Liver (tissue), 9 donors: ENCODE data around the gene HTT-AS. TPM values are rescaled to one million over a fixed set of nuclear protein-coding genes. Genes with fewer than 3 reads are reported as not detected.

ENCODE experiments used
- DNase-seq: peaks from one replicate; pipeline ENCODE4 v3.0.0-alpha.2; 2017; ENCODE audit warnings: low spot score
- H3K27ac ChIP-seq, 2 donors: one replicate each; pipeline ENCODE4 v1.7.0; 2013; ENCODE audit warnings: inconsistent platforms in 2 of 2, low read length in 2 of 2, control low read depth in 1 of 2, low read depth in 1 of 2, mild to moderate bottlenecking in 1 of 2
- H3K27me3 ChIP-seq, 4 donors: one replicate each; pipeline versions ENCODE4 v1.6.1 to v1.7.0; 2013; ENCODE audit warnings: low read length in 3 of 4, inconsistent platforms in 1 of 4, mild to moderate bottlenecking in 1 of 4, moderate library complexity in 1 of 4; ENCODE audit not compliant: control insufficient read depth in 4 of 4, insufficient read depth in 4 of 4
- H3K36me3 ChIP-seq, 4 donors: one replicate each; pipeline versions ENCODE4 v1.6.1 to v1.7.0; 2013; ENCODE audit warnings: low read length in 3 of 4, mild to moderate bottlenecking in 3 of 4, low read depth in 1 of 4, moderate library complexity in 1 of 4; ENCODE audit not compliant: control insufficient read depth in 4 of 4, insufficient read depth in 3 of 4
- H3K4me1 ChIP-seq, 4 donors: one replicate each; pipeline versions ENCODE4 v1.6.1 to v1.7.0; 2013; ENCODE audit warnings: low read length in 3 of 4, mild to moderate bottlenecking in 3 of 4, moderate library complexity in 1 of 4; ENCODE audit not compliant: control insufficient read depth in 4 of 4, insufficient read depth in 4 of 4
- H3K4me3 ChIP-seq, 3 donors: one replicate each; pipeline versions ENCODE4 v1.6.1 to v1.7.0; 2013; ENCODE audit warnings: low read length in 3 of 3, control low read depth in 1 of 3, low read depth in 1 of 3, mild to moderate bottlenecking in 1 of 3
- H3K9ac ChIP-seq, 2 donors: one replicate each; pipeline ENCODE4 v1.7.0; 2013; ENCODE audit warnings: low read length in 2 of 2, mild to moderate bottlenecking in 2 of 2, moderate library complexity in 2 of 2, control low read depth in 1 of 2, low read depth in 1 of 2
- H3K9me3 ChIP-seq, 4 donors: one replicate each; pipeline versions ENCODE4 v1.6.1 to v1.7.0; 2013; ENCODE audit warnings: low read length in 3 of 4; ENCODE audit not compliant: control insufficient read depth in 4 of 4
- EGR1 ChIP-seq, 2 donors: IDR thresholded peaks; 2 replicates each; pipeline ENCODE4 v1.6.1; 2016 to 2018; ENCODE audit warnings: antibody characterized with exemption in 2 of 2, low read depth in 2 of 2
- FOXA1 ChIP-seq: IDR thresholded peaks from 2 replicates; pipeline ENCODE4 v1.6.1; 2016; ENCODE audit warnings: antibody characterized with exemption
- FOXA2 ChIP-seq: IDR thresholded peaks from 2 replicates; pipeline ENCODE4 v1.6.1; 2016; ENCODE audit warnings: antibody characterized with exemption
- GABPA ChIP-seq, 2 donors: IDR thresholded peaks in 1 of 2; conservative IDR thresholded peaks in 1 of 2; 2 replicates each; pipeline ENCODE4 v1.6.1; 2016; ENCODE audit warnings: antibody characterized with exemption in 2 of 2, mild to moderate bottlenecking in 1 of 2, moderate library complexity in 1 of 2
- HNF4A ChIP-seq, 2 donors: conservative IDR thresholded peaks; 2 replicates each; pipeline ENCODE4 v1.6.1; 2016; ENCODE audit warnings: antibody characterized with exemption in 2 of 2, mild to moderate bottlenecking in 2 of 2
- HNF4G ChIP-seq: IDR thresholded peaks from 2 replicates; pipeline ENCODE4 v1.6.1; 2016; ENCODE audit warnings: antibody characterized with exemption
- JUND ChIP-seq, 2 donors: IDR thresholded peaks; 2 replicates each; pipeline ENCODE4 v1.6.1; 2016; ENCODE audit warnings: antibody characterized with exemption in 2 of 2
- NR2F2 ChIP-seq: IDR thresholded peaks from 2 replicates; pipeline ENCODE4 v1.6.1; 2016; ENCODE audit warnings: antibody characterized with exemption
- RAD21 ChIP-seq, 2 donors: IDR thresholded peaks; 2 replicates each; pipeline ENCODE4 v1.6.1; 2016; ENCODE audit warnings: antibody characterized with exemption in 2 of 2, mild to moderate bottlenecking in 2 of 2
- RXRA ChIP-seq, 2 donors: IDR thresholded peaks; 2 replicates each; pipeline ENCODE4 v1.6.1; 2017 to 2018; ENCODE audit warnings: antibody characterized with exemption in 2 of 2, mild to moderate bottlenecking in 1 of 2
- SP1 ChIP-seq: IDR thresholded peaks from 2 replicates; pipeline ENCODE4 v1.6.1; 2018; ENCODE audit warnings: antibody characterized with exemption, mild to moderate bottlenecking
- TAF1 ChIP-seq: conservative IDR thresholded peaks from 2 replicates; pipeline ENCODE4 v1.6.1; 2016; ENCODE audit warnings: antibody characterized with exemption, mild to moderate bottlenecking
- YY1 ChIP-seq: IDR thresholded peaks from 2 replicates; pipeline ENCODE4 v1.6.1; 2016; ENCODE audit warnings: antibody characterized with exemption, mild to moderate bottlenecking
- WGBS: extraction: QIAGEN DNeasy Blood & Tissue Kit; methylation state at CpG from one replicate; pipeline ENCODE4 v1.1.7; 2013; 5-methylcytosine and 5-hydroxymethylcytosine counted together
- polyA plus RNA-seq, 2 donors: library from polyadenylated mRNA; stranded (reverse) in 1 of 2; unstranded in 1 of 2; fragments of 200-250 nt in 1 of 2; fragments of >200 nt in 1 of 2; fragmentation: Nextera tagmentation in 1 of 2; extraction: Ambion mirVana in 1 of 2; gene quantifications; one replicate each; pipeline versions ENCODE4 v1.2.1 to v1.2.3, GENCODE V29; 2013 to 2015
- total RNA-seq, 2 donors: library from RNA; depleted of rRNA; stranded (reverse); fragments of >200 nt; gene quantifications; one replicate each; pipeline ENCODE4 v1.2.3, GENCODE V29; 2014
- TF ChIP-seq, protein P1 (sequence below): fragments of 150-350 bp; IDR thresholded peaks from 2 replicates; pipeline ENCODE4 v1.5.1; 2017; ENCODE audit warnings: improper control_type of control experiment, low read depth, low read length; ENCODE audit not compliant: missing input control
- TF ChIP-seq, protein P2 (sequence below): IDR thresholded peaks from 2 replicates; pipeline ENCODE4 v1.6.1; 2016; ENCODE audit warnings: antibody characterized with exemption, mild to moderate bottlenecking
- TF ChIP-seq, protein P3 (sequence below): IDR thresholded peaks from 2 replicates; pipeline ENCODE4 v1.6.1; 2016; ENCODE audit warnings: antibody characterized with exemption
- TF ChIP-seq, protein P4 (sequence below): IDR thresholded peaks from 2 replicates; pipeline ENCODE4 v1.6.1; 2016; ENCODE audit warnings: antibody characterized with exemption
- TF ChIP-seq, protein P5 (sequence below): IDR thresholded peaks from 2 replicates; pipeline ENCODE4 v1.6.1; 2016; ENCODE audit warnings: antibody characterized with exemption
- donor health status: healthy.
- donor health status: healthy.
- donor health status: healthy.
- donor health status: healthy.
- donor health status: healthy.

HTT-AS gene
- total and polyA plus RNA-seq, 4 donors = not detected

DNA sequence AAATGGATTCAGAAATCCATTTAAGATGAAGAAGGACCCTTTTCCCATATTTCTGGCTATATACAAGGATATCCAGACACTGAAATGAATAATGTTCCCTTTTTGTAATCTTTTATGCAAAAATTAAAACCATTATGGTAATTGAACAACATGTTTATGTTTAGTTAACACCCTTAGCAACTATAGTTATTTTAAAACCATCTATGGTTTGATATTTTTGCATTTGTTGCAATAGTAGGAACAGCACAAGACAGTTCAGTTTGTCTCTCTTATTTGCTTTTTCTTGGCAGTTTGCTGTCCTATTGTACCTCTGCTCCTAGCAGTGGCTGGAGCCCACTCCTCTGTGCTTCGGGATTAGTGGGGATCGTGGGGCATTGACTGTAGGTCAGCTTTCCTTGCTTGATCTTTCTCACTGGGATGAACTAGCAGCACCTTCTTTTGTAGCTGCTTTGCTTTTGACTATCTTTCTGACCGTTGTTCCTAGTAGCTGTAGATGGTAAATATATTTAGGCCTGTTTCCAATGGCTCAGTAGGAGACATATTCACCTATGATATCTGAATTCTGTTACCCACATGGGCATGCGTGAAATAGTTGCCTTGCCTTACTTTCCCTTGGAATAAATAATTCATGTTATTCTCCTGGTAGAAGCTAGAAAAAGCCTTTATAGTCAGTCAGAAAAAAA lies 12.9 kb upstream of the HTT-AS start:
- no peaks in the 10 kb centered on the region for H3K36me3 ChIP-seq
- WGBS = 38% methylated on average over 4 of the region's 4 CpGs
- no peak overlapping the region for H3K9ac ChIP-seq
- H3K27ac ChIP-seq = peak overlapping the region in 1 of 2 donors; percentile 48
- TF ChIP-seq FOXA2 = no peak
- peak in 1 of 2 donors; percentile 10 for TF ChIP-seq HNF4A (conservative IDR thresholded peaks at IDR 0.05)
- TF ChIP-seq RXRA (IDR thresholded peaks at IDR 0.05) = no peak
- no peak for TF ChIP-seq JUND (IDR thresholded peaks at IDR 0.05)
- H3K4me3 ChIP-seq = no peak overlapping the region
- no peaks in the 10 kb centered on the region for H3K27me3 ChIP-seq
- no peak for DNase-seq
- no peaks in the 10 kb centered on the region for H3K9me3 ChIP-seq
- H3K4me1 ChIP-seq = peaks cover 12 to 21% (median 14%) of the 10 kb centered on the region in 4 donors

DNA sequence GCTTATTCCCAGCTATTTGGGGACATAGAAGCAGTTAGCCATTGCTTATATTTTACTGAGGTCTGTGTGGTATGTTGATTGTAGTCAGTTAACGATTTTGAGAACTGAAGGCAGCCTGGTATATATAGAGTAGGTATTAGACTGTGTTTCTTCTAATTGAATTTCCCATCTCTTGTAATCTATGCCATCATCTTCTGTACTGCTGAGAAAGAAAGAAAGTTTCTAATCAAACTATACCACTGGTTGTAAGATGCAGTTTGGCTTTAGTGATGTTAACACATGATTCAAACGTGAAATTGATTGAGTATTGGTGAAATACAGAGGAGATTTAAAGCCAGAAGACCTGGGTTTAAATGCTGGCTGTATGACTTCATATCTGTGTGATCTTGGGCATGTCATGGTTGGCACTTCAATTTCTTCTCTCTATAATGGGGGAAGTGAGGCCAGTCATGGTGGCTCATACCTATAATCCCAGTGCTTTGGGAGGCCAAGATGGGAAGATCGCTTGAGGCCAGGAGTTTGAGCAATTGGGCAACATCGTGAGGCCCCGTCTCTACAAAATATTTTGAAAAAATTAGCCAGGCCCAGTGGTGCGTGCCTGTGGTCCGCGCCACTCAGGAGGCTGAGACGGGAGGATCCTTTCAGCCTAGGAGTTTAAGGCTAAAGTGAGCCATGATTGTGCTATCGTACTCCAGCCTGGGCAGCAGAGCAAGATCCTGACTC lies 11.8 kb upstream of the HTT-AS start:
- no peak for DNase-seq
- H3K36me3 ChIP-seq = no peaks in the 10 kb centered on the region
- H3K9ac ChIP-seq = no peak overlapping the region
- H3K4me3 ChIP-seq = no peak overlapping the region
- TF ChIP-seq, protein P1, sequence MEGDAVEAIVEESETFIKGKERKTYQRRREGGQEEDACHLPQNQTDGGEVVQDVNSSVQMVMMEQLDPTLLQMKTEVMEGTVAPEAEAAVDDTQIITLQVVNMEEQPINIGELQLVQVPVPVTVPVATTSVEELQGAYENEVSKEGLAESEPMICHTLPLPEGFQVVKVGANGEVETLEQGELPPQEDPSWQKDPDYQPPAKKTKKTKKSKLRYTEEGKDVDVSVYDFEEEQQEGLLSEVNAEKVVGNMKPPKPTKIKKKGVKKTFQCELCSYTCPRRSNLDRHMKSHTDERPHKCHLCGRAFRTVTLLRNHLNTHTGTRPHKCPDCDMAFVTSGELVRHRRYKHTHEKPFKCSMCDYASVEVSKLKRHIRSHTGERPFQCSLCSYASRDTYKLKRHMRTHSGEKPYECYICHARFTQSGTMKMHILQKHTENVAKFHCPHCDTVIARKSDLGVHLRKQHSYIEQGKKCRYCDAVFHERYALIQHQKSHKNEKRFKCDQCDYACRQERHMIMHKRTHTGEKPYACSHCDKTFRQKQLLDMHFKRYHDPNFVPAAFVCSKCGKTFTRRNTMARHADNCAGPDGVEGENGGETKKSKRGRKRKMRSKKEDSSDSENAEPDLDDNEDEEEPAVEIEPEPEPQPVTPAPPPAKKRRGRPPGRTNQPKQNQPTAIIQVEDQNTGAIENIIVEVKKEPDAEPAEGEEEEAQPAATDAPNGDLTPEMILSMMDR = no peak
- TF ChIP-seq, protein P2, sequence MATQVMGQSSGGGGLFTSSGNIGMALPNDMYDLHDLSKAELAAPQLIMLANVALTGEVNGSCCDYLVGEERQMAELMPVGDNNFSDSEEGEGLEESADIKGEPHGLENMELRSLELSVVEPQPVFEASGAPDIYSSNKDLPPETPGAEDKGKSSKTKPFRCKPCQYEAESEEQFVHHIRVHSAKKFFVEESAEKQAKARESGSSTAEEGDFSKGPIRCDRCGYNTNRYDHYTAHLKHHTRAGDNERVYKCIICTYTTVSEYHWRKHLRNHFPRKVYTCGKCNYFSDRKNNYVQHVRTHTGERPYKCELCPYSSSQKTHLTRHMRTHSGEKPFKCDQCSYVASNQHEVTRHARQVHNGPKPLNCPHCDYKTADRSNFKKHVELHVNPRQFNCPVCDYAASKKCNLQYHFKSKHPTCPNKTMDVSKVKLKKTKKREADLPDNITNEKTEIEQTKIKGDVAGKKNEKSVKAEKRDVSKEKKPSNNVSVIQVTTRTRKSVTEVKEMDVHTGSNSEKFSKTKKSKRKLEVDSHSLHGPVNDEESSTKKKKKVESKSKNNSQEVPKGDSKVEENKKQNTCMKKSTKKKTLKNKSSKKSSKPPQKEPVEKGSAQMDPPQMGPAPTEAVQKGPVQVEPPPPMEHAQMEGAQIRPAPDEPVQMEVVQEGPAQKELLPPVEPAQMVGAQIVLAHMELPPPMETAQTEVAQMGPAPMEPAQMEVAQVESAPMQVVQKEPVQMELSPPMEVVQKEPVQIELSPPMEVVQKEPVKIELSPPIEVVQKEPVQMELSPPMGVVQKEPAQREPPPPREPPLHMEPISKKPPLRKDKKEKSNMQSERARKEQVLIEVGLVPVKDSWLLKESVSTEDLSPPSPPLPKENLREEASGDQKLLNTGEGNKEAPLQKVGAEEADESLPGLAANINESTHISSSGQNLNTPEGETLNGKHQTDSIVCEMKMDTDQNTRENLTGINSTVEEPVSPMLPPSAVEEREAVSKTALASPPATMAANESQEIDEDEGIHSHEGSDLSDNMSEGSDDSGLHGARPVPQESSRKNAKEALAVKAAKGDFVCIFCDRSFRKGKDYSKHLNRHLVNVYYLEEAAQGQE = no peak
- TF ChIP-seq, protein P3, sequence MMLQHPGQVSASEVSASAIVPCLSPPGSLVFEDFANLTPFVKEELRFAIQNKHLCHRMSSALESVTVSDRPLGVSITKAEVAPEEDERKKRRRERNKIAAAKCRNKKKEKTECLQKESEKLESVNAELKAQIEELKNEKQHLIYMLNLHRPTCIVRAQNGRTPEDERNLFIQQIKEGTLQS = no peak
- TF ChIP-seq SP1 = no peak
- no peak for TF ChIP-seq HNF4G
- no peak for TF ChIP-seq RAD21 (IDR thresholded peaks at IDR 0.05)
- TF ChIP-seq, protein P4, sequence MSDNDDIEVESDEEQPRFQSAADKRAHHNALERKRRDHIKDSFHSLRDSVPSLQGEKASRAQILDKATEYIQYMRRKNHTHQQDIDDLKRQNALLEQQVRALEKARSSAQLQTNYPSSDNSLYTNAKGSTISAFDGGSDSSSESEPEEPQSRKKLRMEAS = no peak
- TF ChIP-seq TAF1 = no peak
- no peak for TF ChIP-seq RXRA (IDR thresholded peaks at IDR 0.05)
- TF ChIP-seq JUND (IDR thresholded peaks at IDR 0.05) = no peak
- TF ChIP-seq EGR1 (IDR thresholded peaks at IDR 0.05; ENCODE audit: low read depth in 2 of 2) = no peak
- no peak for TF ChIP-seq FOXA2
- no peak for TF ChIP-seq HNF4A (conservative IDR thresholded peaks at IDR 0.05)
- no peak for TF ChIP-seq NR2F2
- no peak for TF ChIP-seq FOXA1
- TF ChIP-seq, protein P5, sequence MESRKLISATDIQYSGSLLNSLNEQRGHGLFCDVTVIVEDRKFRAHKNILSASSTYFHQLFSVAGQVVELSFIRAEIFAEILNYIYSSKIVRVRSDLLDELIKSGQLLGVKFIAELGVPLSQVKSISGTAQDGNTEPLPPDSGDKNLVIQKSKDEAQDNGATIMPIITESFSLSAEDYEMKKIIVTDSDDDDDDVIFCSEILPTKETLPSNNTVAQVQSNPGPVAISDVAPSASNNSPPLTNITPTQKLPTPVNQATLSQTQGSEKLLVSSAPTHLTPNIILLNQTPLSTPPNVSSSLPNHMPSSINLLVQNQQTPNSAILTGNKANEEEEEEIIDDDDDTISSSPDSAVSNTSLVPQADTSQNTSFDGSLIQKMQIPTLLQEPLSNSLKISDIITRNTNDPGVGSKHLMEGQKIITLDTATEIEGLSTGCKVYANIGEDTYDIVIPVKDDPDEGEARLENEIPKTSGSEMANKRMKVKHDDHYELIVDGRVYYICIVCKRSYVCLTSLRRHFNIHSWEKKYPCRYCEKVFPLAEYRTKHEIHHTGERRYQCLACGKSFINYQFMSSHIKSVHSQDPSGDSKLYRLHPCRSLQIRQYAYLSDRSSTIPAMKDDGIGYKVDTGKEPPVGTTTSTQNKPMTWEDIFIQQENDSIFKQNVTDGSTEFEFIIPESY = no peak
- TF ChIP-seq GABPA (IDR thresholded peaks at IDR 0.05 in 1 of 2, conservative IDR thresholded peaks at IDR 0.05 in 1 of 2) = no peak
- TF ChIP-seq YY1 = no peak
- no peaks in the 10 kb centered on the region for H3K27me3 ChIP-seq
- WGBS = 96% methylated on average over 10 of the region's 10 CpGs
- H3K4me1 ChIP-seq = peaks cover 8 to 17% (median 14%) of the 10 kb centered on the region in 4 donors
- peak overlapping the region in 1 of 2 donors; percentile 48 for H3K27ac ChIP-seq
- no peaks in the 10 kb centered on the region for H3K9me3 ChIP-seq
